ENCODE data around the gene CHRNB2.
A peak's percentile ranks its signal among the peaks of the same experiment; 100 is the strongest.

CHRNB2 gene, protein sequence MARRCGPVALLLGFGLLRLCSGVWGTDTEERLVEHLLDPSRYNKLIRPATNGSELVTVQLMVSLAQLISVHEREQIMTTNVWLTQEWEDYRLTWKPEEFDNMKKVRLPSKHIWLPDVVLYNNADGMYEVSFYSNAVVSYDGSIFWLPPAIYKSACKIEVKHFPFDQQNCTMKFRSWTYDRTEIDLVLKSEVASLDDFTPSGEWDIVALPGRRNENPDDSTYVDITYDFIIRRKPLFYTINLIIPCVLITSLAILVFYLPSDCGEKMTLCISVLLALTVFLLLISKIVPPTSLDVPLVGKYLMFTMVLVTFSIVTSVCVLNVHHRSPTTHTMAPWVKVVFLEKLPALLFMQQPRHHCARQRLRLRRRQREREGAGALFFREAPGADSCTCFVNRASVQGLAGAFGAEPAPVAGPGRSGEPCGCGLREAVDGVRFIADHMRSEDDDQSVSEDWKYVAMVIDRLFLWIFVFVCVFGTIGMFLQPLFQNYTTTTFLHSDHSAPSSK

DNA sequence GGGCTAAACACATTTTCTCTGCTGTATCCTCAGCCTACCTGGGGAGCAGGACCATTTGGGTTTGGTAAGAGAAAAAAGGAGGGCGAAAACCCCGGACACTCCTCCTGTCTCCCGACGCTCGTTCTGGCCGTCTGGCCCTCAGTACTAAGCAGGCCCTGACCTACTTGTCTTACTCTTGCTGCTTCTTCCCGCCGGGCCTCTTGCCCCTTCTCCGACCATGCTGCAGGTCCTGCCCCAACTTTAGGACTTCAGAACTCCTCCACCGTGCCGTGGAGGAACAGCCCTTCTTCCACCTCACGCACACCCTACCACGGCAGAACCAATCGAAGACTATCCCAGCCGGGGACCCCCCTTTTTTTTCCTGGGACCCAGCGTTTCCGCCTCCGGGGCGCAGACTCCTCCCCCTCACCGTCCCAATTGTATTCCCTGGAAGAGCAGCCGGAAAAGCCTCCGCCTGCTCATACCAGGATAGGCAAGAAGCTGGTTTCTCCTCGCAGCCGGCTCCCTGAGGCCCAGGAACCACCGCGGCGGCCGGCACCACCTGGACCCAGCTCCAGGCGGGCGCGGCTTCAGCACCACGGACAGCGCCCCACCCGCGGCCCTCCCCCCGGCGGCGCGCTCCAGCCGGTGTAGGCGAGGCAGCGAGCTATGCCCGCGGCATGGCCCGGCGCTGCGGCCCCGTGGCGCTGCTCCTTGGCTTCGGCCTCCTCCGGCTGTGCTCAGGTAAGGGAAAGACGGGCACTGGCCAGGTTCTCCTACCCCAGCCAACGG, at the start of gene CHRNB2:
CHRNB2 (plus strand) TSS at position 393 of the 771 bp plus-strand sequence; CDS start at position 660, 267 bp downstream.
- peak; percentile 67 for DNase-seq (ENCODE audit: low read depth)
- TF ChIP-seq, protein P1, sequence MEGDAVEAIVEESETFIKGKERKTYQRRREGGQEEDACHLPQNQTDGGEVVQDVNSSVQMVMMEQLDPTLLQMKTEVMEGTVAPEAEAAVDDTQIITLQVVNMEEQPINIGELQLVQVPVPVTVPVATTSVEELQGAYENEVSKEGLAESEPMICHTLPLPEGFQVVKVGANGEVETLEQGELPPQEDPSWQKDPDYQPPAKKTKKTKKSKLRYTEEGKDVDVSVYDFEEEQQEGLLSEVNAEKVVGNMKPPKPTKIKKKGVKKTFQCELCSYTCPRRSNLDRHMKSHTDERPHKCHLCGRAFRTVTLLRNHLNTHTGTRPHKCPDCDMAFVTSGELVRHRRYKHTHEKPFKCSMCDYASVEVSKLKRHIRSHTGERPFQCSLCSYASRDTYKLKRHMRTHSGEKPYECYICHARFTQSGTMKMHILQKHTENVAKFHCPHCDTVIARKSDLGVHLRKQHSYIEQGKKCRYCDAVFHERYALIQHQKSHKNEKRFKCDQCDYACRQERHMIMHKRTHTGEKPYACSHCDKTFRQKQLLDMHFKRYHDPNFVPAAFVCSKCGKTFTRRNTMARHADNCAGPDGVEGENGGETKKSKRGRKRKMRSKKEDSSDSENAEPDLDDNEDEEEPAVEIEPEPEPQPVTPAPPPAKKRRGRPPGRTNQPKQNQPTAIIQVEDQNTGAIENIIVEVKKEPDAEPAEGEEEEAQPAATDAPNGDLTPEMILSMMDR (IDR thresholded peaks at IDR 0.05; ENCODE audit: insufficient read depth, low read depth, low read length, missing control alignments) = no peak
- H3K4me3 ChIP-seq (ENCODE audit: low read length) = no peak within 1 kb of the TSS

DNA sequence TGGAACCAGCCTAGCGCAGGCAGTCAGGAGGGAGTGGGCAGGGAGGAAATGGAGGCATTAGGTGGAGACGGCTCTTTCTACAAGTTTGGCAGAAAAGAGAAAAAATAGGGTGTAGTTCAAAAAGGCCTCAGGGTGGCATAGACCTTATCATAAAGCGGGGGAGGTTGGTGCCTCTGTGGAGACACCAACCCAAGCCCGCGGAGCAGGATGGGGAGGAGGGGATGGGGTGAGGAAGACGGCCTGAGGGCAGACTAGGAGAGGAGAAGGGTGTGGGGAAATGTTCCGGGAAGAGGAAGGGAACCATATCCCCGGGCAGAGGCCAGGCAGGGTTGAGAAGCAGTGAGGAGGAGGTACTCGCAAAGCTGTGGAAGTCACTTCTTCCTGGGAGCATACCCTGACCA, 48.0 kb upstream of the CHRNB2 start:
- no peak overlapping the region for H3K4me3 ChIP-seq (ENCODE audit: low read length)
- TF ChIP-seq, protein P1 (IDR thresholded peaks at IDR 0.05; ENCODE audit: insufficient read depth, low read depth, low read length, missing control alignments) = no peak
- no peak for DNase-seq (ENCODE audit: low read depth)

- TF ChIP-seq, protein P1 (IDR thresholded peaks at IDR 0.05; ENCODE audit: insufficient read depth, low read depth, low read length, missing control alignments) = no peak
- H3K4me3 ChIP-seq (ENCODE audit: low read length) = no peak overlapping the region
- DNase-seq (ENCODE audit: low read depth) = peak; percentile 31
These were observed 47.2 kb upstream of the CHRNB2 start for GRCh38 chr1:154520333-154520732.

DNA sequence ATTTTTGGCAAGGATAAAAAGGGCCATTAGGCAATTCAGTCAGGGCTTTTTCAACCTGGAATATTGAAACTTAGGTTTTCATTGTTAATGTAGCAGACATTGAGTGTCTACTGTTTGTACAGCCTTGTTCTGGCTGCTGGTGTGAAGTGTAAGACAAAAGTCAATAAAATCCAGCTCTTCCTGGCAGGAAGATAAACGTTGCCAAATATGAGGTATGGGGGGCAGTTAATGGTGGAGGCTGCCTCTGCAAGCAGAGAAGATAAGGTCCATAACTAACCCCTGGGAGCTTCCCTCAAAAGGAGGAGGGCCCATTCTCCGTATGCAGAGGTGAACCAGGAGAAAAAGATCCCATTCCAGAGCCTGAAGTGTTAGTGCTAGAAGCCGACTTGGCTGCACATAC, 45.9 kb upstream of the CHRNB2 start:
- no peak for DNase-seq (ENCODE audit: low read depth)
- TF ChIP-seq, protein P1 (IDR thresholded peaks at IDR 0.05; ENCODE audit: insufficient read depth, low read depth, low read length, missing control alignments) = no peak

DNA sequence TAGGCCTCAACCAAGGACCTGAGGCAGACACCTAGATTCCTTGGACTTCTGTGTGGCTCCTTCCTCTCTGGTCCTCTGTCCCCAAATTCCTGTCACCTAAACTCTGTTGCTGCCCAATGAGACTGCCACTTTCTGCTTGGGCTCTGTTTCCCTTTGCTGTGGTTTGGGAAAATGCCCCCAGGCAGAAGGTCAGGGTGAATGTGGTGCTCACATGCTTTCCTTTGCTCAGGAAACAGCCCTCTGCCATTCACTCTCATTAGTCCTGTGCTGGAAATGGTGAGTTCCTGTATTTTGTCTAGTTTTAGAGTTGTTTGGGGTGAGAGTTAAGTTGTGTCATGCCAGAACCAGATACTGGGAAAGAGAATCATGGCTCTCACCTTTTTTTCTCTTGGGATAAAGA, 42.7 kb upstream of the CHRNB2 start:
- no peak overlapping the region for H3K4me3 ChIP-seq (ENCODE audit: low read length)
- no peak for DNase-seq (ENCODE audit: low read depth)
- TF ChIP-seq, protein P1 (IDR thresholded peaks at IDR 0.05; ENCODE audit: insufficient read depth, low read depth, low read length, missing control alignments) = no peak

More for the DNA sequence above, 45.9 kb upstream of the CHRNB2 start:
- H3K4me3 ChIP-seq (ENCODE audit: low read length) = no peak overlapping the region

DNA sequence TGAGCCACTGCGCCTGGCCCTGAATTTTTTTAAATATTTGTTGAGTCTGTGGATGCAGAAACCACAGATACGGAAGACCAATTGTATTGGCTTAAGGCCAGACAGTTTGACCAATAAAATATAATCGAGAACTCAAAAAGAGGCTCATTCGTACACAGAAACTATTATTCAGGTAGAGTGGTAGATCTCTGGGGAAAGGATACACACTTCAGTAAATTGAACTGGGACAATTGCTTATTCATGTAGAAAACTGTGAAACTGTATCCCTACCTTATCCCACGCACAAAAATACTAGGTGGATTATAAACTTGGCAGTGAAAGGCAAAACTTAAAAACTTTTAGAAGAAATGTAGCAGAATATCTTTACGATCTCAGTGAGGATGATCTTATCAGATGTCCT, 40.4 kb upstream of the CHRNB2 start:
- no peak for DNase-seq (ENCODE audit: low read depth)
- TF ChIP-seq, protein P1 (IDR thresholded peaks at IDR 0.05; ENCODE audit: insufficient read depth, low read depth, low read length, missing control alignments) = no peak
- H3K4me3 ChIP-seq (ENCODE audit: low read length) = no peak overlapping the region

Measured in epithelial cell of esophagus (primary cell).